Small intestine (tissue), 7 donors: Measurements from ENCODE around the gene CTAGE8. TPM values are rescaled to one million over a fixed set of nuclear protein-coding genes. Genes with fewer than 3 reads are reported as not detected.
"Not testable (repeated sequence)": the region's sequence is repeated elsewhere in the genome, so short reads cannot be mapped to it uniquely, and the experiment has no call there.

Experiments
- DNase-seq, 2 donors: peaks; one replicate each; pipeline versions ENCODE4 v3.0.0 to v3.0.0-alpha.2; 2013
- FAIRE-seq: peaks from 2 replicates; lab custom pipeline; 2012; peaks lifted over from hg19 to GRCh38; lab: Jason Lieb, UNC
- H3K27ac ChIP-seq, 3 donors: one replicate each; pipeline ENCODE4 v1.5.1; 2013; ENCODE audit warnings: low read length in 2 of 3, mild to moderate bottlenecking in 2 of 3, control low read depth in 1 of 3, inconsistent platforms in 1 of 3, low read depth in 1 of 3, moderate library complexity in 1 of 3
- H3K27me3 ChIP-seq, 3 donors: one replicate each; pipeline ENCODE4 v1.6.1; 2013; ENCODE audit warnings: low read length in 3 of 3, inconsistent platforms in 1 of 3; ENCODE audit not compliant: control insufficient read depth in 3 of 3, insufficient read depth in 3 of 3
- H3K36me3 ChIP-seq, 3 donors: one replicate each; pipeline ENCODE4 v1.6.1; 2013; ENCODE audit warnings: low read length in 3 of 3, inconsistent platforms in 1 of 3, low read depth in 1 of 3, mild to moderate bottlenecking in 1 of 3, moderate library complexity in 1 of 3; ENCODE audit not compliant: control insufficient read depth in 3 of 3, insufficient read depth in 2 of 3
- H3K4me1 ChIP-seq, 3 donors: one replicate each; pipeline ENCODE4 v1.6.1; 2013; ENCODE audit warnings: low read length in 2 of 3, inconsistent platforms in 1 of 3, low read depth in 1 of 3, mild to moderate bottlenecking in 1 of 3, moderate library complexity in 1 of 3; ENCODE audit not compliant: control insufficient read depth in 3 of 3, insufficient read depth in 2 of 3
- H3K4me3 ChIP-seq, 3 donors: one replicate each; pipeline ENCODE4 v1.5.1; 2013; ENCODE audit warnings: low read length in 3 of 3, control low read depth in 1 of 3, inconsistent platforms in 1 of 3, low read depth in 1 of 3, mild to moderate bottlenecking in 1 of 3, moderate library complexity in 1 of 3
- H3K9me3 ChIP-seq, 2 donors: one replicate each; pipeline ENCODE4 v1.6.1; 2013; ENCODE audit warnings: low read depth in 1 of 2, low read length in 1 of 2; ENCODE audit not compliant: control insufficient read depth in 2 of 2, insufficient read depth in 1 of 2
- WGBS, 3 donors: extraction: QIAGEN DNeasy Blood & Tissue Kit; methylation state at CpG; one replicate each; pipeline ENCODE4 v1.1.7; 2013; 5-methylcytosine and 5-hydroxymethylcytosine counted together
- polyA plus RNA-seq, 4 donors: library from polyadenylated mRNA; stranded (reverse) in 3 of 4; unstranded in 1 of 4; fragments of 200-250 nt in 3 of 4; fragments of 120-200 nt in 1 of 4; gene quantifications; one replicate each; pipeline versions ENCODE4 v1.2.1 to v1.2.3, GENCODE V29; 2013
- donor health status: healthy with polysubstance abuse.
- donor health status: control.
- donor health status: control.
- donor health status: Bipolar disorder and iron deficiency.
- donor health status: healthy.

The CTAGE8 gene
- polyA plus RNA-seq, 4 donors, result 2.6 to 13.4 (median 6.0) TPM; not detected in 1

DNA sequence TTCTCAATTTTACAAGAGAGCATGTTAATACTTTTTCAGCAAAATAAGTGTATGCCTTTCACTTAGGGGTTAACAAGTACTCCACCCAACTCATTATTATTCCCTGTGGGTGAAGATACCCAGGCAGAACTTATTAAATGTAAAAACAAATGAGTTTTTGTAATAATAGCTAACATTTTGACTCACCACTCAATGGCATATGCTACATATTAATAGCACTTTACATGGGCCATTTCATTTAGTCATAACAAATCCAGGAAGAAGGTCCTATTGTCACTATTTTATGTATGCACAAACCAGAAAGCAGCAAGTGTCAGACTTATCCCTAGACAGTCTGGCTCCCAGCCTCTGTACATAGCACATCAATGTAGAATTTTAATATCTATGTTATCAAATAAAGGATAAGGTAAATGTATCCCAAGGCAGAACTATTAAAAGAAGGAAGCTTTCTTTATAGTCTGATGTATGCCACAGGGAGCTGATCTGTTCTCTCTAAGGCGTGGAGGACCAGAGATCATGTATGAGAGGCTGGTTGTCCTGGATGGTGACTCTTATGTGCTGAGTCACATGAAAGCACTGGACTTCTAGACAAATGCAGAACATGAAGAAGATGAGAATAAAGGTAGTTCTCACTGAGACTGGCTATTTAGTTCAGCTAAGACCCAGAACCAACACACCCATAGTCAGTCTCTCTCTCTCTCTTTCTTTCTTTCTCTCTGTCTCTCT lies 33.7 kb upstream of the CTAGE8 start:
- no CpG with 5 or more reads among the region's 1 CpG for WGBS, 3 donors
- not testable (repeated sequence) for H3K36me3 ChIP-seq, H3K4me1 ChIP-seq, FAIRE-seq, DNase-seq, H3K27me3 ChIP-seq, H3K27ac ChIP-seq, H3K9me3 ChIP-seq, H3K4me3 ChIP-seq

DNA sequence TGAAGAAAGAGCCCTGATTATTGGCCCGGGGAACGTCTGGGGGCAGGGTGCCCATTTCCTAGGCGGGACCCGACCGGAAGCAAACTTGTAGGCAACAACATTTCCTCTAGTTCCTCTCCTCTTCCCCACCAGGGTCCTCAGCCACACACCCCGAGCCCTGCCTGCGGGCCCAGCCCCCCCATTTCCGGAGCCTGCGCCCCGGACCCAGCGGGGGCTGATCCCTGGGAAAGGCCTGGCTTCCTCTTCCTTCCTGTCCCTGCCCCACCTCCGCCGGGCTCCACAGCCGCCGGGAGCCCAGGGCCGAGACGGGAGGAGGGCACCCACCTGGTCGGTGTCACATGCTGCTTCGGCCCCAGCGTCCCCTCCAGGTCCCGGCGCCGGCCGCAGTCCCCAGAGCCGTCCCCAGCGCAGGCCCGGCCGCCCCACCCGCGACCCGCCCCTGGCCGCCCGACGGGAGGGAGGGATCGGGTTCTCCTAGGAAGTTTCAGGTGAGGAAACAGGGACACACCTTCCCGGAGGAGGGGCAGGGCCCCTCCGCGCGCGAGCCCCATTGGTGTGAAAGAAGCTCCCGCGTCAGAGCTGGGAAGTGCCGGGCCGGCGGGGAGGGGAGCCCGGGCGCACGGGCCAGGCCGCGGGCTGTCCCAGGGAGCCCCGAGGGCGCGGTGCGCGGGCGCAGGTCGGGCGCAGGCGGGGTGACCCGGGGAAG lies 24.9 kb upstream of the CTAGE8 start:
- H3K9me3 ChIP-seq, H3K36me3 ChIP-seq, DNase-seq, FAIRE-seq, H3K4me1 ChIP-seq, H3K27me3 ChIP-seq, H3K27ac ChIP-seq, H3K4me3 ChIP-seq: not testable (repeated sequence)
- WGBS, 3 donors, result no CpG with 5 or more reads among the region's 60 CpGs

DNA sequence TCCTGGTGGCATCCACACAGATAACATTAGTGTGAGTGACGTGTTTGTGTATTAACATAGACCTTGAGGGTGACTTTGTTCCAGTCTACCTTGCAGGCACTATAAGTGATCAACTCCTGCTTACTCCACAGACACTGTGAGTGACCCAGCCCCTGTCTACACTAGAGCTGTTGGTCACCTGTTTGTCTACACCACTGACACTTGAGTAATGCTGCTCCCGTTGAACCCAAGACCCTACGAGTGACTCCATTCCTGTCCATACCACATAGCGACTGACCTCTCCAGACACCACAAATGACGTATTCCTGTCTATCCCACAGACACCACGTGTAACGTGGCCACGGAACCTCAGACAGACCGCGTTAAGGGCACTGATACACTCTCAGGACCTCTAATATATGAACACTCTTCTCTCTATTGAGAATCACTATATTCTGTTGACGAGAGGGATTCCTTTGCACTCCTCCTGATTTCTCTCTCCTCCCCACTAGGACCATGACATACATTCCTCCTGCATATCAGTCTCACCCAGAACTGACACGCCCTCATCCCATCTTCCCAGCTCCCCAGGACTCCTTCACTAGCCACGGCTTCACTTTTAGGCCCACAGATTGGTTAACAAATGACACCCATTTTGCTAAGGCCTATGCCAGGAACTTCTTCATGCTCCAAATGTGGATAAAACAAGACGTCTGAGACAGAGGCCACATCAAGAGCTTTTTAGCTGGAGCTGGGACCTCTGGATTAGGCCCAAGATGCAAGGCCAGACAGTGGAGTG lies 23.5 kb upstream of the CTAGE8 start:
- 88 to 97% (median 96%) methylated on average over 2 to 3 of the region's 14 CpGs for WGBS, 3 donors

DNA sequence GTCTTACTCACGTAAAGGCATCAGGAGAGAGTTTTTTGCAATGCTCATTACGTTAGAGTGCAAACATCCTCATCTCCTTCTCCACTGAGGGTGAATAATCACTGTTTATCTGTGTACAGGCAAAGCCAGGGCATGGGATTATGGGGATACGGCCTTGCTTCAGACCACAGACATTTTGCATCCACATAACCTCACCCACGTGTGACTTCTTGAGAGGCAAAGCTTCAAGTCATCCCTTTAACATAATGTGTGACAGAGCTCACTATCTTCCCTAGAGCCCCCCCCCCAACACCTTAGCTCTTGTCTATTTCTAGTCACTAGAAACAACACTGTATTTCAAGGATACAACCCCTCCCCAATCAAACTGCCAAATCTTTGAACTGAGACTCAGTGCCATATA lies 22.5 kb upstream of the CTAGE8 start:
- 47 to 59% (median 49%) methylated on average over 2 of the region's 4 CpGs for WGBS, 3 donors
- H3K4me1 ChIP-seq, H3K27me3 ChIP-seq, DNase-seq, H3K36me3 ChIP-seq, H3K4me3 ChIP-seq, H3K9me3 ChIP-seq, H3K27ac ChIP-seq, FAIRE-seq: not testable (repeated sequence)

More for the DNA sequence above, 23.5 kb upstream of the CTAGE8 start:
- not testable (repeated sequence) for H3K36me3 ChIP-seq, DNase-seq, H3K4me3 ChIP-seq, H3K27me3 ChIP-seq, H3K4me1 ChIP-seq, FAIRE-seq, H3K27ac ChIP-seq, H3K9me3 ChIP-seq

DNA sequence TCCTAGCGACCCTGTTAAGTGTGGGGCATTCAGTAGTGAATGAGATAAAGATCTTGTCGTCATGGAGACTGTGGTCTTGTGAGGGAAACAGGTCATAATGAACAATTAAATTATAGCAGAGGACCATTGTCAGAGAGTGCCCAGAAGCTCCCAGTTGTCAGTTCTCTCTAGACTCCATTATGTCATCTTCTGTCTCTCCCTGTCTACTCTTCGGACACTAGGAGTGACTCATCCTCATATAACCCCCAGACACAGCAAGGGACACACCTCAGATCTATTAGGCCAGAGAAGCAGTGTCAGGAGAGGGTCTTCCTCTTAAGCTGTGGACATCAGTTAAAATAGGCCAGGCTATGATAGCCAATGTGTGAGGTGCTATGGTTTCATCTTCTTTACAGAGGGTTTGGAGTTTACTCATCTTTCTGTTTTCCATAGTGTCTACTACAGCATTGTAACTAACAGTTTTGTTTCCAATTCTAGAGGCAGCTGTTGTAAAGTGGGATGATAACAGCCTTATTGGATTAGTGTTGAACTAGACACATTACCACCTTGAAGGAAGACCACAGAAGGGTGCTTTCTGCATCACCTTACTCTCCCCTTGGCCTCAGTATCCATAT lies 18.2 kb upstream of the CTAGE8 start:
- FAIRE-seq, result not testable (repeated sequence)
- no CpG with 5 or more reads among the region's 3 CpGs for WGBS, 3 donors

DNA sequence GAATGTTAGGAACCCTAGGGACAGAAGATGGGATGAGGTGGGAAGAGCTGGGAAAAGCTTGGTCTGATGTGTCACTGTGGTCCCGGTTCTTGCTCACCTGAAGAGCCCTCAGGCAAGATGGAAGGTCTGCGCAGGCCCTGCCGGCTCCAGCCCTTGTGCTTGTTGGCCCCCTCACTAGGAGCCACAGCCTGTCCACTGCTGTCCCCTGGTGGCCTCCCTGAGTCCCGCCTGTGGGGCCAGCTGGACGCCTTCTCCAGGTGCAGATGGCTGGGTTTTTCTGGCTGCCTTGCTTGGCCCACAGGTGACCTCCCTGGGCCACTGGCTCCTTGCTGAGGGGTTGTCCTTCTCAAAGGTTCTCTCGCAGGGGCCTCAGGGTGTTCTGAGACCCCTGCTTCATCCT lies 14.6 kb upstream of the CTAGE8 start:
- H3K4me1 ChIP-seq, H3K27ac ChIP-seq, FAIRE-seq, H3K36me3 ChIP-seq, H3K4me3 ChIP-seq, H3K9me3 ChIP-seq, H3K27me3 ChIP-seq, DNase-seq: not testable (repeated sequence)
- WGBS, 3 donors, result no CpG with 5 or more reads among the region's 6 CpGs

More for the DNA sequence above, 18.2 kb upstream of the CTAGE8 start:
- H3K27ac ChIP-seq, H3K4me3 ChIP-seq, H3K36me3 ChIP-seq, H3K4me1 ChIP-seq, H3K27me3 ChIP-seq, DNase-seq, H3K9me3 ChIP-seq: not testable (repeated sequence)

DNA sequence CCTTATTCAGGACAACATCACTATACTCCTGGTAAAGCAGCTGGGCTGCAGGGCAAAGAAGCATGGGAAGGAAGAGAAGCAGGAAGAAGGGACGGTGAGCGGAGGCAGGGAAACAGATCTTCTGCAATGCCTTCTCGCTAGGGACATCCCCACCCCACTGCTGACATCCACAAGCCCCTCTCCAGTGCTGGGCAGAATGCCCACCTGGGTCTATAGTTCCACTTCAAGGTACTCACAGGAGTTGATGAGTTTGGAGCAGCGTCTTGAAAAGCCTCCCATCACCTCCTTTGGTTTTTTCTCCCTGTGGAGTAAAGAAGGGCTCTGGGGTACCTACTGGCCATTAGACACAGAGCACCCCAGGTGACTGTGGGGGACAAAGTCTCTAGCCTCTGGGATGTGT lies 13.4 kb upstream of the CTAGE8 start:
- H3K4me1 ChIP-seq, H3K27ac ChIP-seq, H3K9me3 ChIP-seq, H3K27me3 ChIP-seq, FAIRE-seq, H3K4me3 ChIP-seq, H3K36me3 ChIP-seq, DNase-seq: not testable (repeated sequence)
- 87 to 96% (median 96%) methylated on average over 2 of the region's 4 CpGs for WGBS, 3 donors

DNA sequence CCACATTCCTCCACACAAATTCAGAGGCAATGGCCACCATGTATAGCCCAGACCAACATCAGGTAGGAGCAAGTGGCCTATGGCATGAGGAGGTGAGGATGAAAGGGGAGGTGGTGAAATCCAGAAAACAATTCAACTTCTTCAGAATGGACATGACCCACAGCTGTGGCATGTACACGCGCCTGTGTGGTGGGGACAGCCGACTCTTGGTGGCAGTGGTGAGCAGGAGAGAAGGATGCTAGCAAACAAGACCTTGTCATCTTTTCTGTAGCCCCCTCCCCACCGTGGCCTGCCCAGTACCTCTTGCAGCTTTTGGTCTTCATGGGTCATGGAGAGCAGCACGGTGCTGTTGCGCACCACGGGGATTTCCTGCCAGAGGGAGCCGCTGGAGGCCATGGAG lies 12.9 kb upstream of the CTAGE8 start:
- no CpG with 5 or more reads among the region's 8 CpGs for WGBS, 3 donors
- not testable (repeated sequence) for H3K4me1 ChIP-seq, DNase-seq, H3K4me3 ChIP-seq, H3K27ac ChIP-seq, H3K27me3 ChIP-seq, H3K36me3 ChIP-seq, H3K9me3 ChIP-seq, FAIRE-seq
